ENCODE data around the gene CMIP.

Gene CMIP

DNA sequence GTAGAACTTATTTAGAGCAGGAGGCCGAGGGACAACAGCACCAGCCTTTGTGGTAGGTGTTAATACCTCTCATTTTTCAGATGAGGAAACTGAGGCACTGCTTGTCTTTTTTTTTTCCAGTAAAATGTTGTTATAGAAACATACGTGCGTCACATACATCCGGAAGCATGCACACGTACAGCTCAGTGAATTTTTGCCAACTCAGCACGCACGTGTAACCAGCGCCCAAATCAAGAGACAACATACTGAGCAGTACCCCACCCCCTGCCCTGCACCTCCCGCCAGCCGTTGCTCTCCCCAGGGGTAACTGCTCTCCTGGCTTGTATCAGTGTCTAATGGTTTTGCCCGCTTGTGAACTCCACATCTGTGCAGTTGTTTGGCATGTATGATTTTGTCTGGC lies 92.0 kb downstream of the CMIP start:
- TF ChIP-seq, protein P1, sequence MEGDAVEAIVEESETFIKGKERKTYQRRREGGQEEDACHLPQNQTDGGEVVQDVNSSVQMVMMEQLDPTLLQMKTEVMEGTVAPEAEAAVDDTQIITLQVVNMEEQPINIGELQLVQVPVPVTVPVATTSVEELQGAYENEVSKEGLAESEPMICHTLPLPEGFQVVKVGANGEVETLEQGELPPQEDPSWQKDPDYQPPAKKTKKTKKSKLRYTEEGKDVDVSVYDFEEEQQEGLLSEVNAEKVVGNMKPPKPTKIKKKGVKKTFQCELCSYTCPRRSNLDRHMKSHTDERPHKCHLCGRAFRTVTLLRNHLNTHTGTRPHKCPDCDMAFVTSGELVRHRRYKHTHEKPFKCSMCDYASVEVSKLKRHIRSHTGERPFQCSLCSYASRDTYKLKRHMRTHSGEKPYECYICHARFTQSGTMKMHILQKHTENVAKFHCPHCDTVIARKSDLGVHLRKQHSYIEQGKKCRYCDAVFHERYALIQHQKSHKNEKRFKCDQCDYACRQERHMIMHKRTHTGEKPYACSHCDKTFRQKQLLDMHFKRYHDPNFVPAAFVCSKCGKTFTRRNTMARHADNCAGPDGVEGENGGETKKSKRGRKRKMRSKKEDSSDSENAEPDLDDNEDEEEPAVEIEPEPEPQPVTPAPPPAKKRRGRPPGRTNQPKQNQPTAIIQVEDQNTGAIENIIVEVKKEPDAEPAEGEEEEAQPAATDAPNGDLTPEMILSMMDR (IDR thresholded peaks at IDR 0.05; ENCODE audit: low read depth, low read length), result no peak
- H3K4me3 ChIP-seq (ENCODE audit: low read depth, low read length), result no peak overlapping the region

DNA sequence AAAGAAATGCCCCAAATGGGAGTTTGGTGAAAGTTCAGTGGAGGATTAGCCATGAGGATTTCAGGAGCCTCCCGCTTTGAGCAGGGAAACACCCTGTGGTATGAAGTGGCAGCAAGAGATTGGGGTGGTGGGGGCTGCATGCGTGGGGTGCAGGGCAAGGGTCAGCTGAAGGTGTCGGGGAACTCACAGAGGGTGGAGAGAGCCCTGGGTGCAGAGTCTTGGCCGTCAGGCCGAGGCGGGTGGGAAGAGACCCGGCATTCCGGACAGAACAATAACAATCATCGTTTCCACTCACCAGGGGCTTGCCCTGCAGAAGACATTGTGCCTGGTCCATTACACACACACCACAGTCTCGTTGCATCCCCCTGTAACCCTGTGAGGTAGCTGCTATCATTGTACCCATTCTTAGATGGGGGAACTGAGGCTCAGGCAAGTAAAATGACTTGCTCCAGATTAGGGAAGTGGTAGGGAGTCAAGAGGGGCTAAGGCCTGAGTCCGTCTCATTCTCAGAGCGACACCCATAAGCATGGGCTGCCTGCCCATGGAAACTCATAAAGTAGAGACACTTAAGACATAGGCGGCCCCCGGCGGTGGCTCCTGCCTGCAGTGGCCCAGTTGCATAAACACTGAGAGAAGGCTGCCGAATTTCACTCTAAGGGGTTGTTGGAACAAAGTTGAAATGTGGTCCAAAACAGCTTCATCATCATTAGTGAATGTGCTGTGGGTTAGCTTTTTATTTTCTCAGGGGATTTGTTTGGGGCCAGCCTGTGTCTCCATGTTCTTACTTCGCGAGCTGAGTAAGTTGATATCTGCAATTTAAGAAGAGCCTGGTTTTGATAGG lies 93.3 kb downstream of the CMIP start:
- no peak overlapping the region for H3K4me3 ChIP-seq (ENCODE audit: low read depth, low read length)
- TF ChIP-seq, protein P1 (IDR thresholded peaks at IDR 0.05; ENCODE audit: low read depth, low read length), result no peak

DNA sequence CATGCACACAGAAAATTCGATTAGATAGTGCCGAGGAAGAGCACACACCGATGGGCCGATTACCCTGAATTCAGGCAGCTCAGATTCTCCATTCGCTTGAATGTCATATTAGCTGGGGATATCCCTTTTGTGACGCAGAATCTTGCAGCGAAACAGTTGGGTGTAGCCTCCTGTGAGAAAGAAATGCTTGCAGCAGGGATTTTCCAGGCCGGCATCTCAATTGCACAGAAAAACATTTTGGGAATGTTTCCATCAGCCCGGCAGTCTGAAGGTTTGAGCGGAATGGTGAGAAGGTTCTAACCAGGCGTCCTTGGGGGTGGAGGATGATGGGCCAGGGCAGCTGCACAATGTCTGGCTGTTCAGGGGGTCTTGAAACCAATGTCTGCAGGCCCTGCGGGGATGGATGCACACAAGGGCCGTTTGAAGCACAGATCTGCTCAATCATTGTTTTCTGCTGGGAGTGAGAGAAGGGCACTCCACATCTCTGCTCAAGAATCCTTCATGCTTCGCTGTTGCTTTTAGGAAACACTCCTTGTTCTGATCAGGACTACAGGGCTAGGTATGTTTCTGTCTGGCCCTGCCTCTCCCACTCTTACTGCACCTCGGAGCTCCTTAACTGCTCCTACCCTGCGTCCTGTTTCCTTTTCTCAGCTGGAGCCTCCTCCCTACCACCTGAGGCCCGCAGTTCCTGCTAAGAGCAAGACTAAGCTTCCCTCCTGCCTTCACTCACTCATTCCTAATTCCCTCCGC lies 94.6 kb downstream of the CMIP start:
- H3K4me3 ChIP-seq (ENCODE audit: low read depth, low read length), result no peak overlapping the region
- TF ChIP-seq, protein P1 (IDR thresholded peaks at IDR 0.05; ENCODE audit: low read depth, low read length), result no peak

DNA sequence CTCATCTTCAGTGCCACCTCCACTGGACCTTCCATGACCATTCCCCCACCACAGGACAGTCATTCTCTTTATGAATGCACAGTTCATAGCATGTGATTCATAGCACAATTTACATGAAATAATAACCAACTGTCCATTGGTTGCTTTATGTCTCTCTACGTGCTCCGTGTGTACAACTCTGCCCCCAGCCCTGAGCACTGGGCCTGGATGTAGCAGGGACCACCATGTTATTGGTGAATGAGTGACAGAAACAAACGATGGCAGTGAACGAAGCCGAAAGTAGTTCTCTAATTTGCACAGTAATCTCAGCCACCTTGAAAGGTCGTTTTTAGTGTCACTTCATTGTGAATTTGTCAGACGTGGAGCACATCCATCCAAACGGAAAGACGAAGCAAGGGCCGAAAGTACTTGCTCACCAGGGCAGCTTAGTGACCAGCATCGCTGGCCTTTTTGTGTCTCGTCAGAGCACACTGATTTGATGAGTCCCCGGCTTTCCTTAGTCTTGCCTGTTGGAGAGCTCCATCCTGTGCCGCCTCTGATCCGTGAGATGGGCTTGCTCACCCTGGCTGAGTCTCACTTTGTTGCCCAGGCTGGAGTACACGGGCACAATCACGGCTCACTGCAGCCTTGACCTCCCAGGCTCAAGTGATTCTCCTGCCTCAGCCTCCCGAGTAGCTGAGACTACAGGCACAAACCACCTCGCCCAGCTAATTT lies 95.3 kb downstream of the CMIP start:
- H3K4me3 ChIP-seq (ENCODE audit: low read depth, low read length), result no peak overlapping the region
- TF ChIP-seq, protein P1 (IDR thresholded peaks at IDR 0.05; ENCODE audit: low read depth, low read length), result no peak

DNA sequence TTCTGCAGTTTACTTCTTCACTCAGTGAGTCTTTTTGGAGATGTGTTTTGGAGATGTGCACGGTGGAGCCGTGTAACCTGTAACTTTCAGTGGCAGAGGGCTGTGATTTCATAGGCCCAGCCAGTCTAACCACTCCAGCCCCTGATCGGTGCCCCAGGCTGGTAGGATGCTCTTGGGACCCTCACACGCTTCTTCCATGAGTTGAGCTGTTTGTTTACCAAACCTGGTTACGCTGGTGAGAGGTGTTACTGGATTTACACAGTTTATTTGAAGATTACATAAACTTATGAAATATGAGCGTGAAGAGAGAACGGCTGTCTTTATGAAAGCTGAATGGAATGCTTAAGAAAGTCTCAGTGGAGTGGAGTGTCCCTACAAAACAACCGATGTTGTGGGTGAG lies 96.7 kb downstream of the CMIP start:
- H3K4me3 ChIP-seq (ENCODE audit: low read depth, low read length), result no peak overlapping the region
- TF ChIP-seq, protein P1 (IDR thresholded peaks at IDR 0.05; ENCODE audit: low read depth, low read length), result no peak

DNA sequence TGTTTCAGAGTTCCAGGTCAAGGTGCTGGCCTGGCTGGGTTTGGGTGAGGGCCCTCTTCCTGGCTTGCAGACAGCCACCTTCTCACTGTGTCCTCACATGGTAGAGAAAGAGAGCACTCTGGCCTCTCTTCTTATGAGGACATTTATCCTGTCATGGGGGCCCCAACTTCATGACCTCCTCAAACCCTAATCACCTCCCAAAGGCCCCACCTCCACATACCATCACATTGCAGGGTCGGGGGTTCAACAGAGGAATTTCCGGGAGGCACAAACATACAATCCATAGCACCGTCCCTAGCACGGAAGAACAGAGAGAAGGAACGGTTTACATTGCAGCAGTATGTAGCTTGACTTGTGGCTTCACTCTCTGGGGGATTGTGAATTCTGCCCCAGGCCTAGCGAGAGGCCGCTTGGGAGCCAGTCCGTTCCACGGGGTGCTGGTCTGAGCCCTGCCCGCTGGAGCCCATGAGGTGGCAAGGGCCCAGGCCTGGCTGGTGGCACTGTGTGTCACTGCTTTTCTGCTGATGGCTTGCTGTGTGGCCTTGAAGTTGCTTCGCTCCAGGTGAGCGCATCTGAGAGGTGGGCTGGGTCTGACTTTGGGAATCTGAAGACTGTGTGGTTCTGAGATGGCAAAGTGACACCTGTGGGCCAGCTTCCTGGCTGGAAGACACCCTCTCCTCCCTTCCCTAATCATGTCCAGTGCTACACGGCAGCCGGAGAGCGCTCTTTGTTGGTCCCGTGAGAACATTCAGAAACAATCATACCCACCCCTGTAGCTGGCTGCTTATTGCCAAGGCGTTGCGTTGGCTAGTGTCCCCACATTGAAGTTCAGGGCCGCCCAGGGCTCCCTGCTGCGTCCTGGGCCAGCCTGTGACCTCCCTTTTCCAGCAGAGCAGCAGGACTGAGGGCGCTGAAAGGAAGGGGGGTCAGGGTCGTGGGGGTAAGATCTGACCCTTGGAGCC lies 98.3 kb downstream of the CMIP start:
- H3K4me3 ChIP-seq (ENCODE audit: low read depth, low read length), result no peak overlapping the region
- TF ChIP-seq, protein P1 (IDR thresholded peaks at IDR 0.05; ENCODE audit: low read depth, low read length), result no peak
